HG03139 (cell line): ENCODE results near the gene EEF1AKMT3.
A peak's percentile ranks its signal among the peaks of the same experiment; 100 is the strongest.

ENCODE experiments used
- ATAC-seq: cut with Tn5 transposase; IDR thresholded peaks from one replicate; pipeline ENCODE4 v1.9.1; 2021; ENCODE audit not compliant: unreplicated experiment

Gene EEF1AKMT3

GRCh38 chr12:57772429-57773322 lies at the start of gene EEF1AKMT3:
TSS of gene EEF1AKMT3 (plus strand) at chr12:57772614. CDS start at chr12:57772725, 111 bp downstream.
- ATAC-seq = peak; percentile 10

DNA sequence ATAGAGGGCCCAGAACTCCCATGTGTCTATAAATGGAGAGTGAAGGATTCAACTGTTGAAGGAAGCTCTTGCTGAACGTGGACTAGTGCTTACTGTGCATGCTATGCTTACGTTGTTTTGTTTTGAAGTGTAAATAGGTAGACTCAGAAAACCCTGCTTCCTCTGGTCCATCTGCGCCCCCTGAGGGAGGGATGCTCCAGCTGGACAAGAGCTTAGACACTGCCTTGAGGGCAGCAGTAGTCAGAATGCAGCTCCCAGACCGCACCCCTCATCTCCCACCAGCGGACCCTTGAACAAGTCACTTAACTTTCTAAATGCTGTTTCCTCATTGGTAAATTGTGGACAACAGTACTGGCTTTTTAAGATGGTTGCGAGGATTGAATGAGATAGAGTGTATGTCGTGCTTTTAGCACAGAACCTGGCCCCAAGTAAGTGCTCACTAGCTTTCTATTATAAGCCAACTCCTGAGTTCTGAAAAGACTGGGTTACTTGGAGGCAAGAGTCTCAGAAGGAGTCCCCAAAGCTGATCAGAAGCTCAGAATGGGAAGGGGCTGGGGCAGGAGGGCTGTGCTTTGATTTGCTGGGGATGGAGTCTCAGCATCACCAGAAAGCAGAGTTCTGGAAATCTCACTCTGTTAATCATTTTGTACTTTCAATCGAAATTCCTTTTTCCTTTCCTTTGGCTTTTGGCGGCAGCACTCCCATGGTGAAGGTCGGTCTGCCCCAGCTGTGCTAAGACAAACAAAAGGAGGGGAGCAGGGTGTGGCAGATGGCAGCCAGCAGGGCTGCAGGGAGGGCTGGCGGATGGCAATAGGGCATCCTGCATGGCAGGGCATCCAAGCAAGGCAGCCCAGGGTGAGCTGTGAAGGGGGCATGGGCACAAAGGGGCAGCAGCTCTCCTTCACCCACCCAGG lies 49.4 kb upstream of the EEF1AKMT3 start:
- no peak for ATAC-seq

DNA sequence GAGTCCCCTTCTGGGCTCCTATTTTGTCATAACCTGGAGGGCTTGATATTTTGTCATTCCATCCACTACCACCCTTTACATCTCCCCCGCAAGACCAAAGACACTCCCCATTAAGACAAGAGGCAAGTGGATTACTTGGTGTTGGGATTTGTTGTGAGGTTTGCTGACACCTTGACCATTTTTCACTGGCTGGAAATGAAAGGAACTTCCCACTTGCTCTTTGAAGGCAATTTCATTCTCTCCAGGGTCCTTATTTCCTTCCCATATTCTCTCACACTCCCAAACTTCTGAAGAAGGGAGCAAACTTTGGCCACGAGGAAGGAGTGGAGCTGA lies 48.8 kb upstream of the EEF1AKMT3 start:
- no peak for ATAC-seq

GRCh38 chr12:57724003-57724935 lies 48.1 kb upstream of the EEF1AKMT3 start:
- no peak for ATAC-seq

- no peak for ATAC-seq
Measured at GRCh38 chr12:57724936-57725740, 47.3 kb upstream of the EEF1AKMT3 start.

- no peak for ATAC-seq
Measured at GRCh38 chr12:57725851-57726150, 46.6 kb upstream of the EEF1AKMT3 start.

- no peak for ATAC-seq
Measured at GRCh38 chr12:57726151-57726883, 46.1 kb upstream of the EEF1AKMT3 start.

- ATAC-seq = no peak
Measured at GRCh38 chr12:57726884-57727757, 45.3 kb upstream of the EEF1AKMT3 start.

- no peak for ATAC-seq
Measured at GRCh38 chr12:57727758-57728395, 44.5 kb upstream of the EEF1AKMT3 start.

GRCh38 chr12:57729321-57729844 lies 43.0 kb upstream of the EEF1AKMT3 start:
- no peak for ATAC-seq

- ATAC-seq = no peak
Measured at GRCh38 chr12:57730336-57731067, 41.9 kb upstream of the EEF1AKMT3 start.

DNA sequence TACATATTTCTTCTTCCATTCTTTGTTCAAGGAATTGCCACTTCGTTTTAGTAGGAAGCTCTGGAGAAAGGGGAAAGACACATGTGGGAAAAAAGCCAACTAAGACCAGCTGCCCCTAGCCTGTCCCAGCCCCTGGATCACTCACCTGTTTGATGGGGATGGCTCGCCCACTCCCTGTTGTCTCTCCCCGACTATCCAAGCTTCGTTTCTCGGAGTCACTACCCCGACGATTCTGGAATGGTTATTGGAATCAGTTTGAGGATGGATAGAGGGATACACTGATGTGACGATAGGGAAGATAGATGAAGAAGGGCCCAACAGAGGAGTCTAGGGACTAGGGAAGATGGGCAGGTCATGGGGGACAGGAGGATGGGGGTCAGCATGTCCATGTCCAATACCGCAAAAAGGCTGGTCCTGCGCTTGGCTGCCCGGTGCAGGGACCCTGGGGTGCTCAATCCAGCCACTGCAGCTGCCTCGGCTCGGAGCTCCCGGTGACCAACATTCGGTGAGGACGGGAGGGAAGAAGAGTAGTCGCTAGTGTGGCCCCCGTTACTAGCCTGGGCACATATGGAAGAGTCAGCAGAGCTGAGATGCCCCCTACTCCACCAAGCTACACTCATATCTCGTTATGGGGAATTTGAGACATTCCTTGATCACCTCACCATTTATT lies 40.9 kb upstream of the EEF1AKMT3 start:
- ATAC-seq = no peak

GRCh38 chr12:57732270-57732669 lies 40.1 kb upstream of the EEF1AKMT3 start:
- ATAC-seq = no peak

GRCh38 chr12:57732726-57733593 lies 39.5 kb upstream of the EEF1AKMT3 start:
- no peak for ATAC-seq

GRCh38 chr12:57733928-57734327 lies 38.5 kb upstream of the EEF1AKMT3 start:
- ATAC-seq = no peak

GRCh38 chr12:57734591-57734990 lies 37.8 kb upstream of the EEF1AKMT3 start:
- ATAC-seq = no peak
